SH-SY5Y (cell line): ENCODE results near the gene ACRBP.

Experiments
- GATA2 ChIP-seq: IDR thresholded peaks from 2 replicates; pipeline ENCODE4 v1.6.1; 2011; ENCODE audit warnings: mild to moderate bottlenecking, low read depth, low read length
- GATA3 ChIP-seq: IDR thresholded peaks from 2 replicates; pipeline ENCODE4 v1.6.1; 2011; ENCODE audit warnings: low read depth, mild to moderate bottlenecking, low read length, moderate library complexity

Gene ACRBP

DNA sequence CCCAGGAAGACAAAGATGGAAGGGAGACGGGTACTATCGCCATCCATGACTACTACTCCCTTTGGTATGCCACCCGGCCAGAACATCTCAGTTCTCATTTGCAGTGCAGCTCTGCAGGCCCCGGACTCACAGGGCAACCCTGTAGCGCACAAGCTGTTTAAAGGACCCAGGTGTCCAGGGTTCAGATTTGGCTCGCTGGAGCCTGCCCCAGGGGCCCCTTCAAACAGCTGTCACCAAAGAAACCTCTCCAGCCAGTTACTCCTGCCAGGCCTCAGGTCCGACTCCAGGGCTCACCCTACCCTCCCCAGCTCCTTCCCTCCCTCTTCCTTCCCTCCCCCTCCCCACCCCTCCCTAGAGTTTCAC, 34.6 kb downstream of the ACRBP start:
- TF ChIP-seq GATA3 (no peak), GATA2 (no peak)

DNA sequence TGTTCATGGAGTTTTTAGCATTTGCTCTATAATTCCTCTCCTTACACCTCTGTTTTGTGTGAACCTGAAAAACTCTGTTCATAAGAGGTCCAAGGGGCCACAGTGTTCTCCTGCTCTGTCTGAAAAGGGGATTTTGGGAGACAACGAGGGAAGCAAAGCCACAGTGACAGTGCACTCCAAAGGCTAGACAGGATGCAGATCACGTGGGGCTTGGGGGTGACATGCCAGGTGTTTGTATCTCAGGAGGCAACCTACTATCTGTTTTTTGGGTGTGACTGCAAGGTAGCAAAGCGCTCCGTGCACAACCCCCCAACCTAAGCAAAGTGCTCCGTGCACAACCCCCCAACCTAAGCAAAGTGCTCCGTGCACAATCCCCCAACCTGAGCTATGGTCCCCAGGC, 35.0 kb downstream of the ACRBP start:
- no peak for TF ChIP-seq GATA2
- TF ChIP-seq GATA3: no peak

GRCh38 chr12:6608592-6609281, 38.5 kb downstream of the ACRBP start:
- TF ChIP-seq GATA3: no peak
- TF ChIP-seq GATA2: no peak

GRCh38 chr12:6607751-6608591, 39.3 kb downstream of the ACRBP start:
- TF ChIP-seq GATA2: no peak; the same call in 1 of the 2 replicates
- no peak for TF ChIP-seq GATA3

DNA sequence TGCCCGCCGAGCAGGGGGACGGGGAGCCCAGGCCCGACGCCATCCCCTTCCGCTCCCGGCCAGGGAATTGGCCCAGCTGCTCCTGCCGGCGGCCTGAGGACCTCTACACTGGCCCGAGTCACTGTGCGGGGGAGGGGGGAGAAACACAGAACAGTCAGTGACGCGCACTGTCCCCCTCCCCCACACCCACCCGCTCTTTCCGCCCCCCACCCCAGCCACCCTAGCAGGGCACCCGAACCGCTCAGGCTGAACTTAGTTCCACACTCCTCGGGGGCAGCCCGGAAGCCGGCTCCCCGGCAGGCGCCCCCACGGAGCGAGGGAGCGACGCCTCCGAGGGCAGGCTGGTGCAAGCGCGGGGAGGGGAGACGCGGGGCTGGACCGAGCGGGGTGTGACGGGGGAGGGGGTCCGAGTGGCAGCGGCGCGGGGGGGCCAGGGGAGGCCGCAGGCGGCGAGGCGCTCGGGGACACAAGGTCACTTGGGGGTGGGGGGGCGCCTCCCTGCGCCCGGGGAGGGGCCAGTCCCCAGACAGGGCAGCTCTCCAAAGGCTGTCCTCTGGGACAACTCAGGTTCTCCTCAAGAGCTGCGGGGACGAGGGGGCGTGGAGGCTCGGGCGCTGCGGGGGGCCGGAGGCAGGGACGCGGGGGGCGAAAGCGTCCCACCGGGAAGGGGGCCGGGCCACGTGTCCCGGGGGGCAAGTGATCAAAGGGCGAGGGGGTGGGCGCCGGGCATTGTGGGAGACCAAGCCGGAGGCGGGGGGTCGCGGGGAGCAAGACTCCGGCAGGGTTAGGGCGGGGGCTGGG, 40.7 kb downstream of the ACRBP start:
- TF ChIP-seq GATA3 (no peak), GATA2 (no peak)

DNA sequence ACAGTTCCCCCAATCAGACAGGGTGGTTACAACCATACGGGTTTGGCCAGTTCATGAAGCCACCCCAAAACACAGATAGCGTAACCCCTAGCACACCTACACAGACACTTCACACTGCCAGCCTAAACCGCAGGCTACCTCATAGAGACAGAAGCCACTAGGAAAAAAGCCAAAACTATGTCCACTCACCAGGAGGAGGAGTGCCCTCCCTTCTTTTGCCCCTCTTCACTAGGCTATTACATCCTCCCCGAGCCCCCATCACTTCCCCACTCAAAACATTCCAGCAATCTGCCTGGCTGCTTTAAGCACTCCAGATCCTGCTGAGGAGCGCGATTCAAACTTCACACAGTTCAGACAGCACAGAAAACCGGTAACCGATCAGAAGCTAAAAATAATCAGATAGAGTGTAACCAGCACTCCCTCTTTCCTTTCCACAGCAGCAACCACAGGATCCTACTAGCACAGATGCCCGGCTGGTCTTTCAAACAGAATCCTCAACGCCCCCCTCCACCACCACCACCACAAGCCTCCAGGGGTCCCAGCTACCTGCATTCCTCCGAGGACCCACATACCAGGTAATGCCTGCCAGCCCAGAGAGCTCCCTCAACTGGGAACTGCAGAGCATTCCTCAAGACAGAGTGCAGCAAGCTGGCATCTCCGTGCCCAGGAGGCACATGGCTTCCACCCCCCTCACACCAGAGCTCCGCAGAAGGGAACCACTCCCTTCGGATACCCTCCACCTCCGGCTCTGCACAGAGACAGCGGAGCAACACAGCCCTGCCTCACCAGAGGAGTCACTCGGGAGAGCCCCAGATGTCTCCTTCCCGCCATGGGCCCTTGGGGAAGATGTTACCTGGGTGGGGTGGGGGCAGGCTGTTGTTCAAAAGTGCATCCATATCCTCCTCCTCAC, 41.6 kb downstream of the ACRBP start:
- no peak for TF ChIP-seq GATA3

DNA sequence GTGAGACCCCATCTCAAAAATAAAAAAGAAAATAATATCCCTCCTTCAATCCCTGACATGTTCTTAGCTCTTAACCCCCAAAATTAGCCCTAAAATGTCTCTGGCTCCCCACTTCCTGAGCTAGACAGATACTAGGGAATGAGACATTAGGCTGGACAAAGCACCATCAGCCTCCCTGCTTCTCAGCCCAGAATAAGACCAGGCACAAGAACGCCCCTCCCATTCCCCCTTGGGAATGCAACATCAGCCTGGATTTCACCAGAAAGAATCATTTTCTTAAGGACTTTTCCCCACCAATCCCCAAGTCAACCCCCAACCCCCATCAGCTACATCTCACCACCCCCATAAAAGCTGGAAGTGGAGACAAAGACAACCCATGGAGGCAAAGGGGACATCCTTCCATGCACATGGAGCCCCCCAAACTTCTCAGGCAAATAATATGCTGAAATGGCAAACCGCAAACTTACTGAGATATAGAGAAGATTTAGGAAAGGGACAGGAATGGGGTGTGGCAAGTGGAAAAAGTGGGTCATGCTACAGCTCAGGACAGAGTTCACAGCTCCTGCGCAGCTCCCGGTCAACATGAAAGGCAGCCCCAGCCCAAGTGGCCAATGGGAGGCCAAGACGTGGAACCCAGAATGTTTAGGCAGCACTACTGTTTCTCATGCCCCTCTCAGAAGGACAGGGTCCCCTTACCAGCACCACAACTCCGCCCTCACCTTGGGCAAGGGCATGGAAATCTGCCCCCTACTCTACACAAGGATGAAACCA, 42.8 kb downstream of the ACRBP start:
- no peak for TF ChIP-seq GATA2
- no peak for TF ChIP-seq GATA3

GRCh38 chr12:6603095-6603567, 44.1 kb downstream of the ACRBP start:
- TF ChIP-seq GATA3 (no peak), GATA2 (no peak)

GRCh38 chr12:6602526-6602925, 44.7 kb downstream of the ACRBP start:
- TF ChIP-seq GATA3 (no peak), GATA2 (no peak)

- TF ChIP-seq GATA2: no peak
Measured at GRCh38 chr12:6592087-6592486, 55.1 kb downstream of the ACRBP start.
